MV-4-11 (cell line): Measurements from ENCODE around the gene GUK1.
"Not testable (repeated sequence)": the region's sequence is repeated elsewhere in the genome, so short reads cannot be mapped to it uniquely, and the experiment has no call there.

ENCODE experiments used
- DNase-seq: peaks from one replicate; lab custom pipeline; 2025; lab: John Stamatoyannopoulos, UW

GUK1 gene

GRCh38 chr1:228177183-228177475, 37.0 kb downstream of the GUK1 start:
- DNase-seq: no peak

- DNase-seq: no peak
Measured at GRCh38 chr1:228177721-228178710, 37.9 kb downstream of the GUK1 start.

- DNase-seq: no peak
Measured at GRCh38 chr1:228178737-228179684, 38.9 kb downstream of the GUK1 start.

- no peak for DNase-seq
Measured at GRCh38 chr1:228180271-228180958, 40.3 kb downstream of the GUK1 start.

GRCh38 chr1:228180959-228181644, 41.0 kb downstream of the GUK1 start:
- DNase-seq: no peak

- DNase-seq: no peak
Measured at GRCh38 chr1:228181645-228182034, 41.6 kb downstream of the GUK1 start.

GRCh38 chr1:228182296-228183030, 42.4 kb downstream of the GUK1 start:
- no peak for DNase-seq

- no peak for DNase-seq
Measured at GRCh38 chr1:228184152-228184551, 44.1 kb downstream of the GUK1 start.

GRCh38 chr1:228185641-228185965, 45.5 kb downstream of the GUK1 start:
- DNase-seq: no peak

GRCh38 chr1:228188249-228188648, 48.2 kb downstream of the GUK1 start:
- DNase-seq: not testable (repeated sequence)

- DNase-seq: no peak
Measured at GRCh38 chr1:228190182-228190581, 50.1 kb downstream of the GUK1 start.

- DNase-seq: no peak
Measured at GRCh38 chr1:228190778-228191177, 50.7 kb downstream of the GUK1 start.

GRCh38 chr1:228194436-228194835, 54.4 kb downstream of the GUK1 start:
- no peak for DNase-seq

GRCh38 chr1:228194921-228195812, 55.1 kb downstream of the GUK1 start:
- DNase-seq: no peak

GRCh38 chr1:228197555-228198147, 57.6 kb downstream of the GUK1 start:
- DNase-seq: no peak
